Muscle of leg (tissue), 11 donors: Measurements from ENCODE around the gene PRKG2. TPM values are rescaled to one million over a fixed set of nuclear protein-coding genes. Genes with fewer than 3 reads are reported as not detected.
A peak's percentile ranks its signal among the peaks of the same experiment; 100 is the strongest.

ENCODE experiments used
- DNase-seq: peaks from one replicate; pipeline ENCODE4 v3.0.0; 2013
- H3K27ac ChIP-seq: one replicate; pipeline ENCODE4 v1.5.1; 2013; ENCODE audit warnings: mild to moderate bottlenecking, low read length, control low read depth
- H3K27me3 ChIP-seq: one replicate; pipeline ENCODE4 v1.6.1; 2013; ENCODE audit warnings: low read length; ENCODE audit not compliant: control insufficient read depth, insufficient read depth
- H3K36me3 ChIP-seq: one replicate; pipeline ENCODE4 v1.6.1; 2013; ENCODE audit warnings: low read length; ENCODE audit not compliant: control insufficient read depth, insufficient read depth
- H3K4me1 ChIP-seq: one replicate; pipeline ENCODE4 v1.6.1; 2013; ENCODE audit warnings: low read length; ENCODE audit not compliant: control insufficient read depth, insufficient read depth
- H3K4me3 ChIP-seq: one replicate; pipeline ENCODE4 v1.5.1; 2013; ENCODE audit warnings: low read length, control low read depth
- H3K9me3 ChIP-seq: replicated peaks from 2 replicates; pipeline ENCODE4 v1.6.1; 2013; ENCODE audit warnings: low read depth, low read length; ENCODE audit not compliant: control insufficient read depth
- WGBS: methylation state at CpG from one replicate; pipeline ENCODE4 v1.1.5; 2013; ENCODE audit warnings: missing lambda C conversion rate; ENCODE audit not compliant: insufficient coverage; 5-methylcytosine and 5-hydroxymethylcytosine counted together
- polyA plus RNA-seq, 8 donors: library from polyadenylated mRNA; unstranded; fragments of 120-200 nt; gene quantifications; one replicate each; pipeline versions ENCODE4 v1.2.1 to v1.2.3, GENCODE V29; 2013; ENCODE audit warnings: inconsistent platforms in 1 of 8, low replicate concordance in 1 of 8; ENCODE audit not compliant: insufficient read length in 8 of 8, insufficient read depth in 1 of 8
- total RNA-seq: library from RNA; stranded (reverse); fragments of 120-200 nt; gene quantifications from one replicate; pipeline ENCODE4 v1.2.4, GENCODE V29; 2013

Gene PRKG2
- total and polyA plus RNA-seq, 9 donors, result 0.08 to 3.3 (median 0.84) TPM

DNA sequence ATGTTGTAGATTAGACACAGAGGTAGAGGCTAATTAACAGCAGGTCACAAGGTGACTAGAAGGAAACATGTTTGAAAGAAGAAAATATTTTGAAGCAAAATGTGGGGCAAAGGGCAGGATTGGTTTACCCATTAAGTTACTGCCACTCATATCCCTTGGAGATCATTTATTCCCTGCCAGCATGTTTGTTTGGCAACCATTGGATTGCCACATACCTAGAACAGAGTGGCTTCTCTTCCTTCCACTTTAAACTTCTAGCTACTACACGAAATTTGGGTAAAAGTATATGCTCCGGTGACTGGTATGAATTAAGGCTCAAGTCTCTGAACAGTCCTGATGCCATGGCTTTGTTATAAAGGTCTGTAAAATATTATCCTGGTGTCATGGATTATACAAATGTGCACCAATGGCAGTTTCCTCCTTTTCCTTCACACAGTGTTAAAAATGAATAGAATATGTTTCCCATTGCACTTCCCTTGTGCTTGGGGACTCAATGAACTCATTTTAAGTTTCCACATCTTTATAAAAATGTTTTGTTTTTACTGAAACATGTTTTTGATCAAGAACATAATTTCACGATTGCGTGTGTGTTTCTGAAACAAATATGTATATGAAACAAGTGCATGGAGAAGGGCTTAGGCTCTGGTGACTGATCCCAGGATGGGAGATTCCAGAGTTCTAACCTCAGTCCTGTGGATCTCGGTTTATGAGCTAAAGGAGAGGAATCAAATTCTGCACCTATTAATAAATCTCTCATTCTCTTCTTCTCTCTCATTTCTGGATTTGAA, 172.2 kb downstream of the PRKG2 start:
- H3K4me1 ChIP-seq, result no peaks in the 10 kb centered on the region
- H3K4me3 ChIP-seq, result no peak overlapping the region
- no peak overlapping the region for H3K27ac ChIP-seq
- no peak for DNase-seq
- no peaks in the 10 kb centered on the region for H3K36me3 ChIP-seq
- H3K27me3 ChIP-seq, result peaks cover 2% of the 10 kb centered on the region
- WGBS, result no CpG with 5 or more reads among the region's 5 CpGs
- no peaks in the 10 kb centered on the region for H3K9me3 ChIP-seq

DNA sequence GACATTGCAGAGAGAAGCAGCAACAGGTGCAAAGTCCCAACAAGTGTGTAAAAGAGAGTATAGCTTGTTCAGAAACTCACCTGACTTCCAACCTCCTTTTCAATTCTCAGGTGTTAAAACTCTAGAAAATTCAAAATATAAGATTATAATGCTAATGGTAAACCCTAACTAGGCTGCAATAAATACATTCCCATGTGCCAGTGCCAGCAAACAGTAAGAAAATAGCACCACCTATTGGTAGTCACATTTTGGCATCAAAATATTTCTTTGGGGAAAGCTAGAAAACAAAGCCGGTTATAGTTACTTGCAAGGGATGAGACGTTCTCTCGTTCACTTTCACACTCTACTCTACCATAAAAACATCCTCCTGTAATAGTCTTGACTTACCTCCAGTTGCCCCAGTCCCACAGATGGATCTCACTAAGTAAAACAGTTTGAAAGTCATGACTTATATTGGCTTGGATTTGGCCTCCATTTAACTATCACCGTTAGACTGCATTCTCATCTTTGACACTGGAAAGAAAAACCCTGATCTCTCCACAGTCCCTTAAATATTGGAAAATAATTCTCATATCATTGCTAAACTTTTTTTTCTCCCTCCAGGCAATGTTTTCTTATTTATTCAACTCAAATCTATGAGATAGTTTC, 174.9 kb downstream of the PRKG2 start:
- peak; percentile 82 for DNase-seq
- Histone ChIP-seq H3K27ac (no peak overlapping the region), H3K9me3 (no peaks in the 10 kb centered on the region), H3K4me1 (no peaks in the 10 kb centered on the region), H3K36me3 (no peaks in the 10 kb centered on the region), H3K27me3 (peaks cover 2% of the 10 kb centered on the region), H3K4me3 (no peak overlapping the region)
- 40% methylated on average over 1 of the region's 4 CpGs for WGBS

DNA sequence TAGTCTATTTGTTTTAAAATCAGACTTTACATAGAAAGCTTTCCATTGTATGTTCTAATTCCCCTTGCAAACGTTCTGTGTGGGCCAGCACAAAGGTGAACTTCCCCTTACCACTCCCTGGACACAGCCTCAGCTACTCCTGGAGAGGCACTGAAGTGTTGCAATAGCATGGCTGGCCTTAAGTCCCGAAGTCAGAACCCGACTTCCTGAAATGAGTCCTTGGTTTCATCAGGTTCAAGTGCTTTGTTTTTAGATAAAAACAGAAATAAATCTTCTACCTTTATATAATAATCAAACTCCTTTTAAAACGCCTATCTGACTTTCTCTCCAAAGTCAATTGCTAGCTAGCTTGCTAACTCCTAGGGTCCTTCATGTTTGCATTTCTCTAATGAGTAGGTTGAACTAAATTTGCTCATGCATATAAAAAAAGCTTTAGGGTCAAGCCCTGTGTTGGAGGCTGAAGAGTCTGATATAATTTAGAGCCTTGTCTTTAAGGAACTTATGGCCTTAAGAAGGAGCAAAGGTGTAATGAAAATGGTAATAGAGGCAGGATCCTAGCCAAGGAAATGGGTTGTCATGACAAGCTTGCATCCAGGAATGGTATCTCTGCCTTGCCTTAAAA, 175.6 kb downstream of the PRKG2 start:
- H3K27me3 ChIP-seq, result peaks cover 2% of the 10 kb centered on the region
- no peak overlapping the region for H3K27ac ChIP-seq
- no peaks in the 10 kb centered on the region for H3K36me3 ChIP-seq
- no peak overlapping the region for H3K4me3 ChIP-seq
- no peaks in the 10 kb centered on the region for H3K4me1 ChIP-seq
- no CpG with 5 or more reads among the region's 4 CpGs for WGBS
- no peak for DNase-seq
- H3K9me3 ChIP-seq, result no peaks in the 10 kb centered on the region

DNA sequence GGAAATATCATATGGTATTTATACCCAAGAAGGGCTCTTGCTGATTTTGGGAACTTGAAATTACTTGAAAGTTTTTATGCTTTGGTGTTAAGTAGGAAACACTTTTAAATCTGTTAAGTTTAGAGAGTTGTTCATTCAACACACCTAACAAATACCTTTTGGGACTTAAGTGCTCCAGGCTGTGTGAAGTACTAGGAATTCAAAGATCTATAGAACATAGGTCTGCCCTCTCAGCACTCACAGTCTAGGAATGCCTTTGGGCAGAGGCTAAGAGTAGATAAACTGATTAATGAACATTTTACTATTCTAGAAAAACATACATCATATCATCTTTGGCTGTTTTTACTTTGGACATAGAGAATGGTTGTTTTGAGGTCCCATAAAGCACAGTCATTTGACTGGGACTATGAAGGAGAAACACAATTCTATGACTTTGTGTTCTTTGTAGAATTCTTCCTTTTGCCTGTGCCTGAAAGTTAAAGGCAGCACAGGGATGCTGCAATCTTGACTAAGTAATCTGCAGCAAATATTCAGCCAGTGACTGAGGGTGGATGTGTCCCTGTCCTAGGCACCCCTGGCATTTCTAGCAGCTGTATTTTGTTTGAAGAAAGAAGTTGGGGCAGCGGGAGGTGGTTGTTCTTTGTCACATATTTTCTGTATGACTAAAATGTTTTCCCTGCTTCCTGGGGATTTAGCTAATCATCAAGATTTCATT, 176.2 kb downstream of the PRKG2 start:
- DNase-seq, result no peak
- Histone ChIP-seq H3K27me3 (peaks cover 3% of the 10 kb centered on the region), H3K4me3 (no peak overlapping the region), H3K9me3 (no peaks in the 10 kb centered on the region), H3K27ac (no peak overlapping the region), H3K4me1 (no peaks in the 10 kb centered on the region), H3K36me3 (no peaks in the 10 kb centered on the region)
- WGBS, result no CpG with 5 or more reads among the region's 1 CpG

Other genes starting within 250 kb of the PRKG2 start
- gene BMP3, start 184.5 kb downstream of the PRKG2 start, total RNA-seq, result 2.0 TPM
- gene BMP3, start 184.5 kb downstream of the PRKG2 start, polyA plus RNA-seq, result 1 to 10 TPM in 5 of 8 donors, under 1 TPM in 3; 0.29 to 3.2 (median 1.3) TPM